ENCODE data around the gene BRSK2. TPM values are rescaled to one million over a fixed set of nuclear protein-coding genes. Genes with fewer than 3 reads are reported as not detected.
"Not testable (repeated sequence)": the region's sequence is repeated elsewhere in the genome, so short reads cannot be mapped to it uniquely, and the experiment has no call there.

BRSK2 gene
- total RNA-seq, 1 donor from 2014 or later, result 7.1 TPM

DNA sequence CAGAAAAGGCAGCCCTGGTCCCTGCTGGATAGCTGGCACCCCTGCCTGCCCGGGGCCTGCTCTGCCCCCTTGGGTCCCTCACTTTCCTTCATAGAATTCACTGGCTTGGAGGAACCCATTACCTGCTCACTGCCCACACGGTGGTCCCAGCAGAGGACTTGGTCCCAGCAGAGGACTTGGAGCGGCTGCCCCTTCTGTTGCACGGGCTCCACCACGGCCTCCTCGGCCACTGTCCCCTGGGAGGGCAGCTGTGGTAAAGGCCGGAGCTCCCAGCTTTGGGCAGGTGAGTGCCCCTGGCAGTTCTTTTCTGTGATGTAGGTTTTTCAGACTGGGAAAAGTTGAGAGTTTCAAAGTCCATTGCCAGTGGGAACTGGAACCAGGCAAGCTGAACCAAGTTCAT lies 25.9 kb downstream of the BRSK2 start:
- Histone ChIP-seq H3K9me3 (ENCODE audit: insufficient read depth, low read depth, low read length) (peaks cover 13% of the 10 kb centered on the region), H3K4me2 (ENCODE audit: low read length) (no peak overlapping the region), H3K4me1 (ENCODE audit: insufficient read depth, low read length) (no peaks in the 10 kb centered on the region), H3K27me3 (ENCODE audit: insufficient read depth, low read length) (no peaks in the 10 kb centered on the region), H3K36me3 (ENCODE audit: insufficient read depth, low read length) (no peaks in the 10 kb centered on the region), H3K4me3 (ENCODE audit: insufficient read depth, low read depth, low read length) (no peak overlapping the region), H3K79me2 (ENCODE audit: insufficient read depth, low read length) (no peaks in the 10 kb centered on the region), H4K20me1 (ENCODE audit: insufficient read depth, low read length) (no peaks in the 10 kb centered on the region), H2AFZ (ENCODE audit: low read depth, low read length) (no peak overlapping the region), H3K27ac (ENCODE audit: low read depth, low read length) (no peak overlapping the region), H3K9ac (ENCODE audit: low read length) (no peak overlapping the region)
- H3K36me3 Mint-ChIP-seq (ENCODE audit: low read depth, unreplicated experiment), result peaks cover 14% of the 10 kb centered on the region
- DNase-seq (ENCODE audit: low read depth), result no peak
- no peak for FAIRE-seq
- H3K27me3 Mint-ChIP-seq (ENCODE audit: low read depth, unreplicated experiment), result no peaks in the 10 kb centered on the region
- H3K27ac Mint-ChIP-seq (ENCODE audit: unreplicated experiment), result no peak overlapping the region
- H3K9me3 Mint-ChIP-seq (ENCODE audit: unreplicated experiment), result peaks cover 20% of the 10 kb centered on the region
- TF ChIP-seq EZH2 (IDR thresholded peaks at IDR 0.05; ENCODE audit: insufficient read depth, low read length), result no peak
- TF ChIP-seq, protein P1, sequence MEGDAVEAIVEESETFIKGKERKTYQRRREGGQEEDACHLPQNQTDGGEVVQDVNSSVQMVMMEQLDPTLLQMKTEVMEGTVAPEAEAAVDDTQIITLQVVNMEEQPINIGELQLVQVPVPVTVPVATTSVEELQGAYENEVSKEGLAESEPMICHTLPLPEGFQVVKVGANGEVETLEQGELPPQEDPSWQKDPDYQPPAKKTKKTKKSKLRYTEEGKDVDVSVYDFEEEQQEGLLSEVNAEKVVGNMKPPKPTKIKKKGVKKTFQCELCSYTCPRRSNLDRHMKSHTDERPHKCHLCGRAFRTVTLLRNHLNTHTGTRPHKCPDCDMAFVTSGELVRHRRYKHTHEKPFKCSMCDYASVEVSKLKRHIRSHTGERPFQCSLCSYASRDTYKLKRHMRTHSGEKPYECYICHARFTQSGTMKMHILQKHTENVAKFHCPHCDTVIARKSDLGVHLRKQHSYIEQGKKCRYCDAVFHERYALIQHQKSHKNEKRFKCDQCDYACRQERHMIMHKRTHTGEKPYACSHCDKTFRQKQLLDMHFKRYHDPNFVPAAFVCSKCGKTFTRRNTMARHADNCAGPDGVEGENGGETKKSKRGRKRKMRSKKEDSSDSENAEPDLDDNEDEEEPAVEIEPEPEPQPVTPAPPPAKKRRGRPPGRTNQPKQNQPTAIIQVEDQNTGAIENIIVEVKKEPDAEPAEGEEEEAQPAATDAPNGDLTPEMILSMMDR (IDR thresholded peaks at IDR 0.05; ENCODE audit: insufficient read depth, low read depth, low read length), result no peak
- no peaks in the 10 kb centered on the region for H3K4me1 Mint-ChIP-seq (ENCODE audit: low read depth, unreplicated experiment)
- H3K4me3 Mint-ChIP-seq (ENCODE audit: unreplicated experiment), result no peak overlapping the region

DNA sequence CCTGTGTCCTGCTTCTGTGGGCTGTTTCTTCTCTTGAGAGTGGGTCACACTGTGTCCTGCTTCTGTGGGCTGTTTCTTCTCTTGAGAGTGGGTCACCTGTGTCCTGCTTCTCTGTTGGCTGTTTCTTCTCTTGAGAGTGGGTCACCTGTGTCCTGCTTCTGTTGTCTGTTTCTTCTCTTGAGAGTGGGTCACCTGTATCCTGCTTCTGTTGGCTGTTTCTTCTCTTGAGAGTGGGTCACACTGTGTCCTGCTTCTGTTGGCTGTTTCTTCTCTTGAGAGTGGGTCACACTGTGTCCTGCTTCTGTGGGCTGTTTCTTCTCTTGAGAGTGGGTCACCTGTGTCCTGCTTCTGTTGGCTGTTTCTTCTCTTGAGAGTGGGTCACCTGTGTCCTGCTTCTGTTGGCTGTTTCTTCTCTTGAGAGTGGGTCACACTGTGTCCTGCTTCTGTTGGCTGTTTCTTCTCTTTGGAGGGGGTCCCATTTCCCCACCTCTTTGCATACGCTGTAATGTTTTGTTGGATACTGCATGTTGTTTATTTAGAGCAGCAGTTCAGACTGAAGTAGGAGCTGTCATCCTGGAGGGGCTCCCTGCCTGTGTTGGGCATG lies 28.6 kb downstream of the BRSK2 start:
- not testable (repeated sequence) for H3K4me3 ChIP-seq (ENCODE audit: insufficient read depth, low read depth, low read length); H3K4me2 ChIP-seq (ENCODE audit: low read length); H2AFZ ChIP-seq (ENCODE audit: low read depth, low read length); H3K4me3 Mint-ChIP-seq (ENCODE audit: unreplicated experiment); H3K27me3 Mint-ChIP-seq (ENCODE audit: low read depth, unreplicated experiment); H3K36me3 ChIP-seq (ENCODE audit: insufficient read depth, low read length); H3K27ac Mint-ChIP-seq (ENCODE audit: unreplicated experiment); DNase-seq (ENCODE audit: low read depth); H3K27me3 ChIP-seq (ENCODE audit: insufficient read depth, low read length); H3K4me1 Mint-ChIP-seq (ENCODE audit: low read depth, unreplicated experiment); H4K20me1 ChIP-seq (ENCODE audit: insufficient read depth, low read length); H3K27ac ChIP-seq (ENCODE audit: low read depth, low read length); FAIRE-seq; H3K79me2 ChIP-seq (ENCODE audit: insufficient read depth, low read length); H3K9ac ChIP-seq (ENCODE audit: low read length); H3K4me1 ChIP-seq (ENCODE audit: insufficient read depth, low read length)
- peaks cover 14% of the 10 kb centered on the region for H3K36me3 Mint-ChIP-seq (ENCODE audit: low read depth, unreplicated experiment)
- H3K9me3 ChIP-seq (ENCODE audit: insufficient read depth, low read depth, low read length), result peaks cover 13% of the 10 kb centered on the region
- peaks cover 20% of the 10 kb centered on the region for H3K9me3 Mint-ChIP-seq (ENCODE audit: unreplicated experiment)

DNA sequence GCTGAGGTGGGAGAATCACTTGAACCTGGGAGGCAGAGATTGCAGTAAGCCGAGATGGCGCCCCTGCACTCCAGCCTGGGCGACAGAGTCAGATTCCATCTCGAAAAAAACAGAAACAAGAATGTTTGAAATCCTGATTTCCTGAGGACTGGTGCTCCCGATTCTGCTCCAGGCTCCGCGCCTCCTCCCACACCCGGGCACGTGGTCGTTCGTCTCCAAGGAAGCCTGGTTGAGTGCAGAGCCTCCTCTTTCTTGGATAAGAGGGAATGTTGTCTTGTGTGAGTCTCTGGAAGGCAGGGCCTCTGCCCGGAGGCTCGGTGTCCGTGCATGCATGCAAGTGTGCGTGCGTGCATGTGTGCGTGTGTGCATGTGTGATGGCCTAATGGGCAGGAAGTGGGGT lies 30.1 kb downstream of the BRSK2 start:
- Histone ChIP-seq H3K4me1 (ENCODE audit: insufficient read depth, low read length) (no peaks in the 10 kb centered on the region), H3K27ac (ENCODE audit: low read depth, low read length) (no peak overlapping the region), H3K9me3 (ENCODE audit: insufficient read depth, low read depth, low read length) (peaks cover 11% of the 10 kb centered on the region), H3K9ac (ENCODE audit: low read length) (no peak overlapping the region), H2AFZ (ENCODE audit: low read depth, low read length) (no peak overlapping the region), H3K79me2 (ENCODE audit: insufficient read depth, low read length) (no peaks in the 10 kb centered on the region), H3K36me3 (ENCODE audit: insufficient read depth, low read length) (no peaks in the 10 kb centered on the region), H4K20me1 (ENCODE audit: insufficient read depth, low read length) (no peaks in the 10 kb centered on the region), H3K4me2 (ENCODE audit: low read length) (no peak overlapping the region), H3K4me3 (ENCODE audit: insufficient read depth, low read depth, low read length) (no peak overlapping the region), H3K27me3 (ENCODE audit: insufficient read depth, low read length) (no peaks in the 10 kb centered on the region)
- Mint-ChIP-seq H3K27me3 (ENCODE audit: low read depth, unreplicated experiment) (no peaks in the 10 kb centered on the region), H3K4me3 (ENCODE audit: unreplicated experiment) (no peak overlapping the region), H3K4me1 (ENCODE audit: low read depth, unreplicated experiment) (no peaks in the 10 kb centered on the region), H3K36me3 (ENCODE audit: low read depth, unreplicated experiment) (peaks cover 11% of the 10 kb centered on the region), H3K9me3 (ENCODE audit: unreplicated experiment) (peaks cover 20% of the 10 kb centered on the region), H3K27ac (ENCODE audit: unreplicated experiment) (no peak overlapping the region)
- DNase-seq (ENCODE audit: low read depth), result no peak
- FAIRE-seq, result no peak
- TF ChIP-seq EZH2 (IDR thresholded peaks at IDR 0.05; ENCODE audit: insufficient read depth, low read length), result no peak
- TF ChIP-seq, protein P1 (IDR thresholded peaks at IDR 0.05; ENCODE audit: insufficient read depth, low read depth, low read length), result no peak
